ENCODE data around the gene BRD3OS.

DNA sequence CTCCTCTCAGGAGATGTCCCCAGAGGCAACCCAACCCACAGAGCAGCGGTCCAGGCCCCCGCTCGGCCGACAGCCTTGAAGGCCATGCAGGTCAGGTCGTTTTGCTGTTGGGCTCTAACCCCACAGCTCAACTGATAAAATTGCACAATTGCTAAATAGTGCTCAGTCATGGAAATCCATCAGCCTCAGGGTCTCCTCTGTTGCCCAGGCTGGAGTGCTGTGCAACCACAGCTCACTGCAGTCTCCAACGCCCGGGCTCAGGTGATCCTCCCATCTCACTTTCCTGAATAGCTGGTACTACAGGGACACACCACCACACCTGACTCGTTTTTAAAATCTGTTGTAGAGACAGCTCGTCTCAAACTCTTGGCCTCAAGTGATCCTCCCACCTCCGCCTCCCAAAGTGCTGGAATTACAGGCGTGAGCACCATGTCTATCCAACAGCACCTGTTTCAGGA is 18.3 kb downstream of the BRD3OS start:
- TF ChIP-seq, protein P1, sequence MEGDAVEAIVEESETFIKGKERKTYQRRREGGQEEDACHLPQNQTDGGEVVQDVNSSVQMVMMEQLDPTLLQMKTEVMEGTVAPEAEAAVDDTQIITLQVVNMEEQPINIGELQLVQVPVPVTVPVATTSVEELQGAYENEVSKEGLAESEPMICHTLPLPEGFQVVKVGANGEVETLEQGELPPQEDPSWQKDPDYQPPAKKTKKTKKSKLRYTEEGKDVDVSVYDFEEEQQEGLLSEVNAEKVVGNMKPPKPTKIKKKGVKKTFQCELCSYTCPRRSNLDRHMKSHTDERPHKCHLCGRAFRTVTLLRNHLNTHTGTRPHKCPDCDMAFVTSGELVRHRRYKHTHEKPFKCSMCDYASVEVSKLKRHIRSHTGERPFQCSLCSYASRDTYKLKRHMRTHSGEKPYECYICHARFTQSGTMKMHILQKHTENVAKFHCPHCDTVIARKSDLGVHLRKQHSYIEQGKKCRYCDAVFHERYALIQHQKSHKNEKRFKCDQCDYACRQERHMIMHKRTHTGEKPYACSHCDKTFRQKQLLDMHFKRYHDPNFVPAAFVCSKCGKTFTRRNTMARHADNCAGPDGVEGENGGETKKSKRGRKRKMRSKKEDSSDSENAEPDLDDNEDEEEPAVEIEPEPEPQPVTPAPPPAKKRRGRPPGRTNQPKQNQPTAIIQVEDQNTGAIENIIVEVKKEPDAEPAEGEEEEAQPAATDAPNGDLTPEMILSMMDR (conservative IDR thresholded peaks at IDR 0.05; ENCODE audit: low read depth in 2 of 2) = no peak
- TF ChIP-seq POLR2AphosphoS5 (IDR thresholded peaks at IDR 0.05; ENCODE audit: low read depth) (no peak), EZH2 (IDR thresholded peaks at IDR 0.05; ENCODE audit: low read depth, unreplicated experiment) (no peak), EZH2phosphoT487 (IDR thresholded peaks at IDR 0.05; ENCODE audit: unreplicated experiment) (no peak), CREB1 (CRISPR knock-in tag; IDR thresholded peaks at IDR 0.05; ENCODE audit: low read depth) (no peak), JUNB (IDR thresholded peaks at IDR 0.05; ENCODE audit: unreplicated experiment) (no peak)
- TF ChIP-seq, protein P2, sequence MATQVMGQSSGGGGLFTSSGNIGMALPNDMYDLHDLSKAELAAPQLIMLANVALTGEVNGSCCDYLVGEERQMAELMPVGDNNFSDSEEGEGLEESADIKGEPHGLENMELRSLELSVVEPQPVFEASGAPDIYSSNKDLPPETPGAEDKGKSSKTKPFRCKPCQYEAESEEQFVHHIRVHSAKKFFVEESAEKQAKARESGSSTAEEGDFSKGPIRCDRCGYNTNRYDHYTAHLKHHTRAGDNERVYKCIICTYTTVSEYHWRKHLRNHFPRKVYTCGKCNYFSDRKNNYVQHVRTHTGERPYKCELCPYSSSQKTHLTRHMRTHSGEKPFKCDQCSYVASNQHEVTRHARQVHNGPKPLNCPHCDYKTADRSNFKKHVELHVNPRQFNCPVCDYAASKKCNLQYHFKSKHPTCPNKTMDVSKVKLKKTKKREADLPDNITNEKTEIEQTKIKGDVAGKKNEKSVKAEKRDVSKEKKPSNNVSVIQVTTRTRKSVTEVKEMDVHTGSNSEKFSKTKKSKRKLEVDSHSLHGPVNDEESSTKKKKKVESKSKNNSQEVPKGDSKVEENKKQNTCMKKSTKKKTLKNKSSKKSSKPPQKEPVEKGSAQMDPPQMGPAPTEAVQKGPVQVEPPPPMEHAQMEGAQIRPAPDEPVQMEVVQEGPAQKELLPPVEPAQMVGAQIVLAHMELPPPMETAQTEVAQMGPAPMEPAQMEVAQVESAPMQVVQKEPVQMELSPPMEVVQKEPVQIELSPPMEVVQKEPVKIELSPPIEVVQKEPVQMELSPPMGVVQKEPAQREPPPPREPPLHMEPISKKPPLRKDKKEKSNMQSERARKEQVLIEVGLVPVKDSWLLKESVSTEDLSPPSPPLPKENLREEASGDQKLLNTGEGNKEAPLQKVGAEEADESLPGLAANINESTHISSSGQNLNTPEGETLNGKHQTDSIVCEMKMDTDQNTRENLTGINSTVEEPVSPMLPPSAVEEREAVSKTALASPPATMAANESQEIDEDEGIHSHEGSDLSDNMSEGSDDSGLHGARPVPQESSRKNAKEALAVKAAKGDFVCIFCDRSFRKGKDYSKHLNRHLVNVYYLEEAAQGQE (IDR thresholded peaks at IDR 0.05; ENCODE audit: unreplicated experiment) = no peak
